NB4 (cell line): ENCODE data around the gene SND1.

ENCODE experiments used
- DNase-seq: peaks from one replicate; pipeline ENCODE4 v3.0.0; 2010; ENCODE audit warnings: low read depth
- H3K4me3 ChIP-seq: one replicate; pipeline ENCODE4 v1.5.1; 2011; ENCODE audit warnings: mild to moderate bottlenecking, low read depth, low read length, moderate library complexity
- MYC ChIP-seq: IDR thresholded peaks from 2 replicates; pipeline ENCODE4 v1.6.1; 2011; ENCODE audit warnings: low read depth, low read length
- POLR2A ChIP-seq: IDR thresholded peaks from 2 replicates; pipeline ENCODE4 v1.6.1; 2011; ENCODE audit warnings: mild to moderate bottlenecking; ENCODE audit not compliant: insufficient read length; ENCODE audit errors: extremely low read depth
- TF ChIP-seq, protein P1 (sequence below): IDR thresholded peaks from one replicate; pipeline ENCODE4 v1.5.1; 2012; ENCODE audit warnings: low read depth, low read length
- TF ChIP-seq, protein P2 (sequence below): IDR thresholded peaks from 2 replicates; pipeline ENCODE4 v1.6.1; 2011; ENCODE audit warnings: low read depth, low read length

Gene SND1

DNA sequence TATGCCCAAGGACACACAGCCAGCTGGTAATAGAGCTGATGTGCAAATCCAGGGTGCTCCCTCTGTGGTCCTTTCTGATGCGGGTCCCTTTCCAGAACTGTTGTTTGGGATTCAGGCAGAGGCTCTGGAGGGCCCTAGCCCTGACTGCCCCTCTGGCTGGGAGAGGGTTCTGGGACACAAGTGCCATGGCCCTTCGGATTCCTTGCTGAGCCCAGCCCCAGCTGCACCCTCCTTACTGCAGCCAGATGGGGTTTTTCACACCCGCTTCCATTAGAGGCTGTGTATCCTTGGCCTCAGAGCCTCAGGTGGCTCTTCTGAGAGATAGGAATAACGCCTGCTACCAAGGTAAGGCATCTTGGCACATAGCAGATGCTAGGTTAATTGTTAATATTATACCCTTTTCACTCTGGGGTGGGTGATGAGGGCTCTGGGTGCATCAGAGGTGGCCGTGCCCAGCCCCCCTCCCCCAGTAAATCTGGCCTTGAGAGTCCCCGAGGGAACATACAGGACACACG, 469.0 kb downstream of the SND1 start:
- TF ChIP-seq POLR2A (no peak), MYC (no peak)
- TF ChIP-seq, protein P1, sequence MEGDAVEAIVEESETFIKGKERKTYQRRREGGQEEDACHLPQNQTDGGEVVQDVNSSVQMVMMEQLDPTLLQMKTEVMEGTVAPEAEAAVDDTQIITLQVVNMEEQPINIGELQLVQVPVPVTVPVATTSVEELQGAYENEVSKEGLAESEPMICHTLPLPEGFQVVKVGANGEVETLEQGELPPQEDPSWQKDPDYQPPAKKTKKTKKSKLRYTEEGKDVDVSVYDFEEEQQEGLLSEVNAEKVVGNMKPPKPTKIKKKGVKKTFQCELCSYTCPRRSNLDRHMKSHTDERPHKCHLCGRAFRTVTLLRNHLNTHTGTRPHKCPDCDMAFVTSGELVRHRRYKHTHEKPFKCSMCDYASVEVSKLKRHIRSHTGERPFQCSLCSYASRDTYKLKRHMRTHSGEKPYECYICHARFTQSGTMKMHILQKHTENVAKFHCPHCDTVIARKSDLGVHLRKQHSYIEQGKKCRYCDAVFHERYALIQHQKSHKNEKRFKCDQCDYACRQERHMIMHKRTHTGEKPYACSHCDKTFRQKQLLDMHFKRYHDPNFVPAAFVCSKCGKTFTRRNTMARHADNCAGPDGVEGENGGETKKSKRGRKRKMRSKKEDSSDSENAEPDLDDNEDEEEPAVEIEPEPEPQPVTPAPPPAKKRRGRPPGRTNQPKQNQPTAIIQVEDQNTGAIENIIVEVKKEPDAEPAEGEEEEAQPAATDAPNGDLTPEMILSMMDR: no peak
- TF ChIP-seq, protein P2, sequence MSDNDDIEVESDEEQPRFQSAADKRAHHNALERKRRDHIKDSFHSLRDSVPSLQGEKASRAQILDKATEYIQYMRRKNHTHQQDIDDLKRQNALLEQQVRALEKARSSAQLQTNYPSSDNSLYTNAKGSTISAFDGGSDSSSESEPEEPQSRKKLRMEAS: no peak
- peak overlapping the region; percentile 85 for H3K4me3 ChIP-seq
- DNase-seq: no peak

DNA sequence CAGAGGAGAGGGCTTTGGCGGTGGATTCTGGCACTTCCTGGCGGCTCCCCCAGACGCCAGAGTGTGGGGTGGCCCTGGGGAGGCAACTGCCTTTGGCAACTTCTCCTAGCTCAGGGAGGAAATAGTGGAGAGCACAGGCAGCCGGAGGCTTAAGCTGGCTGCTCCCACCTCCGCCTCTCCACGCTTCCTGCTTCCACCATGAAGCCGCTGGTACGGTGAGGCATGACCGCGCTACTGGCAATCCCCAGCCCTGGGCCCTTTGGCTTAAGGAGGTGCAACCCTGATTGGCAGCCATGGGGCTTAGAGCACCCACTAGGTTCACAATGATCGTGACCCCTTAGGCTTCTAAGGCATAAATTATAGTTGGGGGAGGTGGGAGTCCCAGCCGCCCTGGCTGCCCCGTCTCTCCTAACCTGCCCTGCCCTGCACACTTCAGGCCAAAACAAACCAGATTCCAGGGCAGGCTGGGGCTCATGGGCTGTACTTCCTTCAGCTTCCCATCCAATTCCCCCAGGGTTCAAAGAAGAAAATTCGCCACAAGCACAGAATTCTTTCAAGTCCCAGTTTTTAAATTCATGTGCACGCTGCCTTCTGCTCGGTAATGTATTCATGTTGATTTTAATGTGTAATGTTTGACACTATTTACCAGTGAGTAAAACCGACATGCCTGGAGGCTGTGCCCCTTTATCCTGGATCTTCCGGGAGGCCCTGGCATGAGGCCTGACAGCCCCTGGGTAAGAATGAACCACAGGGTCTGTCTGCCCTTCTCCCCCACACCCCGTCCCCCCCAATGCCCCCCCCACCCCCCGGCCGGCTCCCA, 469.9 kb downstream of the SND1 start:
- DNase-seq: peak; percentile 99
- TF ChIP-seq POLR2A (peak; percentile 94), MYC (peak; percentile 96)
- TF ChIP-seq, protein P2: peak; percentile 82
- TF ChIP-seq, protein P1: no peak
- H3K4me3 ChIP-seq: peak overlapping the region; percentile 85

DNA sequence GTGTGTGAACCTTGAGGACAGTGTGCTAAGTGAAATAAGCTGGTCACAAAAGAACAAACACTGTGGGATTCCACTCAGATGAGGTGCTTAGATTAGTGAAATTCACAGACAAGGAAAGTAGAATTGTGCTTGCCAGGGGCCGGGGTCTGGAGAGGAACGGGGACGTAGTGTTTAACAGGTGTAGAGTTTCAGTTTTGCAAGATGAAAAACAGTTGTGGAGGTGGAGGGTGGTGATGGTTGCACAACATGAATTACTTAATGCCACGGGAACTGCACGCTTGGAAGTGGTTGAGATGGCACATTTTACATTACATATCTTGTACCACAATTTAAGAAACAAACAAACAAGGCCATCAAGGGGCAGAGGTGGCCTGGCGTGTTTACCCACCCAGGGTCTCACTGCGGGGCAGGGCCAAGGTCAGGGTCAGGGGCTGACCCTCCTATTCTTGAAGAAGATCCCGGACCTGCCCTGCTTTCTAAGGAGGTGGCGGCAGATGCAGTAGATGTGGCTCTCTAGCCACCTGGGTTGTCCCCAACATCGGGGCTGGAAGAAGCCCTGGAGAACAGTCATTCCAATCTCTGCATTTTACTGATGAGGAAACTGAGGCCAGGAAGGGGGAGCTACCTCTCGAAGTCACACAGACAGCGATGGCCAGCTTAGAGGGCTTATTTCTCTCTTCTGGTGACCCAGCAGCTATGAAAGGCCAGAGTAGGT, 470.7 kb downstream of the SND1 start:
- H3K4me3 ChIP-seq: peak overlapping the region; percentile 85
- DNase-seq: peak; percentile 94
- TF ChIP-seq, protein P2: peak; percentile 88
- TF ChIP-seq POLR2A (peak; percentile 49), MYC (peak; percentile 94)
- TF ChIP-seq, protein P1: no peak

DNA sequence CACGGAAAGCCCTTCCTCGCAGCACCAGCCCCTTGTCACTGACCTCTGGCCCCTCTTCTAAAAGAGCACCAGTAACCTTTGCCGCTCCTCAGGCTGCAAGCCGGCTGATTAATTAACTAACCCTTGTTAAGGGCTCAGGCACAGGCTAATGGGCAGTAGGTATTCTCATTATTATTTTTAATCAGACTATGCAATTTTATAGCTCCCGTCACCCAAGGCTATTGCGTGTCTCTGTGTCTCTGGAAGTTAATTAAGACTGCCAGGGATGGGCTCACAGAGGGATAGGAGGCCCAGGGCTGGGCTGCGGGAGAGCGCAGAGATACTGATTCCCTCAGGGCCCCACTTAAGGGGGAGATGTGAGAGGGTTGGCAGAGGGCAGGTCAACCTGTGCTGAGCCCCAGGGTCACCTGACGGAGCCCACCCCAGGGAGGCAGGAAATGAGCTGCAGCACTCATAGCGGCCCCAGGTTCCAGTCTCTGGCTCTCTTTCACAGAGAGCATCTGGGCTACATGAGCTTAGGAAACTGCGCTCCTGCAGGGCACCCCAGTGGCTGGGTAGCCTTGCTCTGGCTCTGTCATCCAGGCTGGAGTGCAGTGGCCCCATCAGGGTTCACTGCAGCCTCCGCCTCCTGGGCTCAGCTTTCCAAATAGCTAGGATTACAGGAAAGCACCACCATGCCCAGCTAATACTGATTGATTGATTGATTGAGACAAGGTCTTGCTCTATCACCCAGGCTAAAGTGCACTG, 471.5 kb downstream of the SND1 start:
- peak overlapping the region; percentile 85 for H3K4me3 ChIP-seq
- TF ChIP-seq, protein P1: no peak
- TF ChIP-seq POLR2A: no peak
- no peak for TF ChIP-seq MYC
- TF ChIP-seq, protein P2: no peak
- peak; percentile 54 for DNase-seq

DNA sequence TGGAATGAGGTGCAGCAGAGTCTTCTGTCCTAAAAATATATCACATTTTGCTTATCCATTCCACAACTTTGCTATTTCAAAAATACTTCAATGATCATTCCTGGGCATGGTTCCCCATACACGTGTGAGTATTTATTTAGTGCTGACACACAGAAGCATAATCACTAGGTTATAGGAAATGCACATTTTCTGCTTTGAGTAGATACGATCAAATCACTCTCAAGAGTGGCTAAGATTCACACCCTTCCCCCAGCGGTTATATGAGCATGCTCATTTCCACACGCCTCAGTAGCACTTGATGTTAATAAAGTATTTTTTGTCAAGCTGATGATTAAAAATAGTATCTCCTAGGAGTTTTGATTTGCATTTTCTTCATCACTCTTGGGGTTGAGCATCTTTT, 472.8 kb downstream of the SND1 start:
- TF ChIP-seq POLR2A: no peak
- TF ChIP-seq, protein P2: no peak
- TF ChIP-seq, protein P1: no peak
- no peak for TF ChIP-seq MYC
- H3K4me3 ChIP-seq: no peak overlapping the region
- peak; percentile 12 for DNase-seq
